Motor neuron (in vitro differentiated cells): Measurements from ENCODE around the gene RB1. TPM values are rescaled to one million over a fixed set of nuclear protein-coding genes. Genes with fewer than 3 reads are reported as not detected.

Source experiments
- ATAC-seq, 8 experiments: fragments of 200-7000 bp; cut with Tn5 transposase; replicated peaks in 6 of 8; 2 replicates each; pipeline ENCODE4 v1.8.0; 2021; ENCODE audit warnings: mild to moderate bottlenecking in 8 of 8, moderate library complexity in 8 of 8
- H3K27ac ChIP-seq, 2 donors: fragments of 250-450 bp; sonication (Bioruptor Pico); 2 replicates each; pipeline ENCODE4 v1.9.0; 2021; ENCODE audit warnings: antibody characterized with exemption in 2 of 2, mild to moderate bottlenecking in 2 of 2, moderate library complexity in 1 of 2
- H3K4me1 ChIP-seq, 2 donors: fragments of 250-450 bp; sonication (Bioruptor Pico); replicated peaks in 1 of 2; 2 replicates each; pipeline ENCODE4 v1.6.1; 2021; ENCODE audit warnings: antibody characterized with exemption in 2 of 2, mild to moderate bottlenecking in 2 of 2, moderate library complexity in 1 of 2
- H3K4me3 ChIP-seq, 5 donors: fragments of 250-450 bp; sonication (Bioruptor Pico); 2 replicates each; pipeline ENCODE4 v1.9.0; 2021; ENCODE audit warnings: antibody characterized with exemption in 5 of 5, mild to moderate bottlenecking in 5 of 5, moderate library complexity in 4 of 5
- WGBS, 10 experiments: fragments of 450-650 bp; shearing (Covaris generic); methylation state at CpG; one replicate each; pipeline ENCODE4 v1.0.0; 2022; 5-methylcytosine and 5-hydroxymethylcytosine counted together
- in situ Hi-C, 9 experiments: fragments of 400-800 bp; cut with MboI; loops; one replicate each; pipeline ENCODE4 v1.15.0; 2021; ENCODE audit warnings: low sequenced_read_pairs in 9 of 9, low pct_unique_long_range_greater_than_20kb in 2 of 9; ENCODE audit not compliant: unreplicated experiment in 9 of 9
- total RNA-seq, 8 experiments: library from RNA; unstranded; fragments of 300-600 nt; gene quantifications; 2 replicates each; pipeline versions ENCODE4 v1.2.3 to v1.2.4, GENCODE V29; 2022

Gene RB1
- total RNA-seq, 8 experiments from 2014 or later: 20.1 to 47.5 (median 23.2) TPM

DNA sequence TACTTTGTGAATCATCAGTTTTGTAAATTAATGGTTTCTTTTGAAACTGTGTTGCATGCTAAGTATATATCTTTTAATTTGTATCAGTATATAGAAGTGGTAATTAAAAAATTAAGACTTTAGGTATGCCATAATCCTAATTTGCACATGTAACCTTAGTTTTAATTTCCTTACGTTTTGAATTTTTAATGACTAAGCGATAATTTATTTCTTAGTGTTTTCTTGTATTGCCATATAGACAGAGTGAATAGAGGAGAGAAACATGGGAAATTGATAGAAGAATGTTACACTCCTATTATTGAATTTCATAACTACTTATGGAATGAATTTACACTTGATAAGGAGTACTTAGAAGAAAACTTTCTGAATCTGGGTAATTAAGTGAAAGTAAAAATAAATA lies 79.8 kb downstream of the RB1 start:
- ATAC-seq: no peak
- in situ Hi-C loops: no loop called here
- H3K4me3 ChIP-seq: no peak overlapping the region
- WGBS, 10 experiments: 78 to 100% (median 100%) methylated on average over 1 to 2 of the region's 2 CpGs; no CpG with 5 or more reads in 1 of the 10 experiments
- H3K27ac ChIP-seq: no peak overlapping the region
- no peaks in the 10 kb centered on the region for H3K4me1 ChIP-seq

DNA sequence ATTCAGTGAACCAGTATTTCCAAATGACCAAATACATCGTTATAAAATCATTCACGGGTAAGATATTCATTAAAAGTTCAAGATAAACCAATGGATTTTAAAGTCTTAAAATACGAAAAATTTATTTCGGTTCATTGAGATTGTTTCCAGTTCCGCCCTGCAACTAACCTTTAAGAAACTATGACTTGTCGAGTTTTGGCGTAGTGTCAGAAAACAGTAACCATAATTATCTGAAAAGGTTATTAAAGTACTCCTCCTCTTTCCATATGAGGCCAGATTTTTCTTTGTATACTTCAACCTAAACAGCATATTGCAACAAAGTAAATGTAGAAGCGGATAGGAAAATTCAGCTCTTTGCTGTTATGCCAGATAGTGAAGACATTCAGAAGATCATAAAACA lies 83.3 kb downstream of the RB1 start:
- Histone ChIP-seq H3K4me1 (no peaks in the 10 kb centered on the region), H3K4me3 (no peak overlapping the region), H3K27ac (no peak overlapping the region)
- in situ Hi-C loops: no loop called here
- 90 to 100% (median 96%) methylated on average over 5 to 8 of the region's 8 CpGs for WGBS, 10 experiments
- no peak for ATAC-seq

DNA sequence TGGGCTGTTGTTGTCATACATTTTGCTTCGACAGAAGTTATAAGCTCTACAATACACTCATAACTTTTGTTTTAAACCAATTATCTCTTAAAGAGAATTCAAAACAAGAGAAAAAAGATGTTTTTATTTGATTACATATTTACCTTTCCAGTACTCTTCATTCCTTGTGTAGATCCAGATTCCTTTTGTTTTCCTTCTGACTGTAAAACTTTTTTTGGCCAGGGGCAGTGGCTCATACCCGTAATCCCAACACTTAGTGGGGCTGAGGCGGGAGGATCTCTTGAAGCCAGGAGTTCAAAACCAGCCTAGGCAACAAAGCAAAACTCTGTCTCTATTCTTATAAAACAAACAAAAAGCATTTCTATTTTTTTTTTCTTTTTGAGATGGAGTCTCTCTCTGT lies 87.7 kb downstream of the RB1 start:
- H3K4me1 ChIP-seq: no peaks in the 10 kb centered on the region
- no peak overlapping the region for H3K27ac ChIP-seq
- 97 to 100% (median 100%) methylated on average over 1 to 3 of the region's 3 CpGs for WGBS, 10 experiments
- in situ Hi-C loops: no loop called here
- H3K4me3 ChIP-seq: no peak overlapping the region
- ATAC-seq: no peak

DNA sequence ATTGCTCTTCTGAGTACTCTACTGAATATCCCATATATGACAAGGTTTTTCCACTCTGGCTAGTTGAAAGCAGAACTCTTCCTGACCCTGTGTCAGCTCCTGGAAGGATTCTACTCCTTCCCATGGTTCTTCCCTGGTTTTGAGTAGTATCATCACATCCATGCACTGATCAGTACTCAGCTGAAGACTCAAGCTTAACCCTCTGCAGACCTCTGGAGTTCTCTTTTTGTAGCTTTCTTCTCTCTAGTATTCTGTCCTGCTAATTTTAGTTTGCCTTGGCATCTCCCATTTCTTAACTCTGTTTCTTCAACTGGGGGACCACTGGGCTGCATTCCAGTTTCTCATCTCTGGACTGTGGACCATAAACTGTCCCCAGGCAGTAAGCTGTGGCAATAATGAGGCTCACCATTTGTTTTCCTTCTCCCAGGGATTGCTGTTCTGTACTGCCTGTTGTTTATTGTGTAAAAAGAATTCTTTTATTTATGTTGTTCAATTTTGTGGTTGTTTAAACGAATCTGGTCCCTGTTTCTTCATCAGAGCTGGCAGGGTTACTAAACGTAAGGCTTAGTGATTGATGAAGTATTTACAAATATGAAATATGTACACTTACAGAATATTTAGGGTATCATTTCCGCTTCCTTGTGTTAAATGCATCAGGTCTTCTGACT lies 89.6 kb downstream of the RB1 start:
- no peak overlapping the region for H3K27ac ChIP-seq
- in situ Hi-C loops: no loop called here
- H3K4me3 ChIP-seq: no peak overlapping the region
- no peak for ATAC-seq
- no peaks in the 10 kb centered on the region for H3K4me1 ChIP-seq
- WGBS, 10 experiments: 78 to 100% (median 87%) methylated on average over 2 to 3 of the region's 3 CpGs; no CpG with 5 or more reads in 2 of the 10 experiments

DNA sequence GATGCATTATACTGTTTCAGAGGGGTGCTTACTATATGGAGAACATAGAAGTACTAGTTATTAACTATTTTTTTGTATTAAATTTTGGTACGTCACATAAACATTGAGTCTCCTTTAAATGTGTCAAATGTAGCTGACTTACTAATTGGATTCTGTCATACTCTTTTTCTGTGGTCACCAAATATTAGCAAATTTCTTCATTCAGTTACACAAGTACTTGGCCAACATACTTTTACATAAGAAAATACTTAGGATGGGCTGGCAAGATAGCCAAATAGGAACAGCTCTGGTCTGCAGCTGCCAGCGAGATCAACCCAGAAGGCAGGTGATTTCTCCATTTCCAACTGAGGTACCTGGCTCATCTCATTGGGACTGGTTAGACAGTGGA lies 90.1 kb downstream of the RB1 start:
- Histone ChIP-seq H3K27ac (no peak overlapping the region), H3K4me1 (no peaks in the 10 kb centered on the region), H3K4me3 (no peak overlapping the region)
- in situ Hi-C loops: no loop called here
- WGBS, 10 experiments: 78 to 100% (median 100%) methylated on average over 1 to 2 of the region's 2 CpGs; no CpG with 5 or more reads in 4 of the 10 experiments
- no peak for ATAC-seq

DNA sequence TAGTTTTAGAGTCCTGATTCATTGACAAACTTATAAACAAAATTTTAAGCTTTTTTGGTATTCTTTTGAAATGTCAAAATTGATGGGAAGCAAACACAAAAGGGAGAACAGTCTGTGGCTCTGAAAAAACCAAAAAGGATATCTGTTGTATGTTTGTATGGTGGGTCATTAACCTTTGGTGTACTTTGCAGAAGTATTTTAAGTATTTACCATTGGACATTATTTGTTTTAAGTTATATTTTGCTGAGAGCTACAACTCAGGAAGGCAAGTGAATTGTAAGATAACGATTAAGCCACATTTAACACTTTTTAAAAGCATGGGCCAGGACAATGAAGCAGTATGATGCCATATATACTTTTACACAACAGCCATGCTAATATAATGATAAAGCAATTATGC lies 94.2 kb downstream of the RB1 start:
- 83 to 100% (median 96%) methylated on average over 1 of the region's 1 CpG; no CpG with 5 or more reads in 2 of the 10 experiments for WGBS, 10 experiments
- ATAC-seq: no peak
- Histone ChIP-seq H3K4me3 (no peak overlapping the region), H3K4me1 (no peaks in the 10 kb centered on the region), H3K27ac (no peak overlapping the region)
- in situ Hi-C loops: no loop called here

DNA sequence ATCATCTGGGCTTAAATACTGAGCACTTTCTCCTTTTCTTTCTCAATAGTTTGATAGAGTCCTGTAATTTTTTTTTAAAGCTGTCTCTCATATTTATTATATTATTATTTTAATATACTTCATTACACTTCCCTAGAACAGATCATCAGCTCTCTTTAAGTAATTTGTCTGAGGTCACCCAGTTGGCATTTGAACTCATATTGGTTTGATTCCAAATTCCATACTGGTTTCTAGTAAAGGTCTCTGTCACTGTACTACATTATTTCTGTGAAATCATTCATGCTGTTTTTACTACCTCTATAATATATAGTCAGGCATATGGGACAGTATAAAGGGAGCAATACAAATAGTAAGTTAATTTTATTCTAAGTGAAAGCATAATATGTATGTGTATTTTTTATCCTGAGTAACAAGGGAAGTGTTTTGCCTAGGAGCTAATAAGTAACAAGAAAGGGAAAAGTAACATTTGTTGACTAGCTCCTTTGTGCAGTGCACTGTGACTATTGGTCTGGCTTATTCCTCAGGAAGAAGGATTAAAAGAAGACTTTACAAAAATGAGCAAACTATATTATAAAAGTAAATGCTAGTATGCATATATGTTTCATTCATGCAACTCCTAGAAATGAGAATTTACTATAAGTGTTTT lies 95.0 kb downstream of the RB1 start:
- Histone ChIP-seq H3K27ac (no peak overlapping the region), H3K4me3 (no peak overlapping the region)
- in situ Hi-C loops: no loop called here

DNA sequence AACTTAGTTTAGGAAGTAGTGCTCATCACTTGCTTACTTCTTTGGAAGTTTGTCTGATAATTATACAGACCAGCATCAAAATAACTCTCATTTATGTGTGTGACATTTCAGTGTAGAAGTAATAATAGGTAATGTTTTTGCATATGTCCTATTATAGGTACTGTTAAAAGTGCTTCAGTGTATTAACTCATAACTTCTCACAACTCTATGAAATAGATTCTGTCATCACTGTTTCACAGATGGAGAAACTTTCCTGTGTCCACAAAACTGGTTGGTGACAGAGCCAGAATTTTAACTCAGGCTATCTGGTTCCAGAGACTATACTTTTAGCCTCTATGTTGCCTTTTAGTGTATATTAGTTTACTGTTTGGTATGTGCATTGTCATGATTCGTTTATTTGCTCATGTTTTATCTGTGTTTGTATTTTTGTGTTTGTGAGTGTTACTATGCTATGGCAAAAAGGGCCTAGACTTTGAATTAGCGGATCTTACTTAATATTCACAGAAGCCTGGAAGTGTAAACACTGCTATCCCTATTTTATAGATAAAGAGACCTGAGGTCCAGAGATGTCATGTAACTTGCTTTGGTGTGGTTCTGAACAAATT lies 96.6 kb downstream of the RB1 start:
- H3K4me1 ChIP-seq: no peaks in the 10 kb centered on the region
- in situ Hi-C loops: loop anchor here in 1 of 9 experiments (25.0 kb wide), 1 partner anchor 162 kb away; no protein-coding TSS in a partner anchor
- H3K27ac ChIP-seq: no peak overlapping the region
- ATAC-seq: peak in 2 of 8 experiments; percentile 35 to 44
- 33 to 100% (median 74%) methylated on average over 1 to 2 of the region's 2 CpGs; no CpG with 5 or more reads in 2 of the 10 experiments for WGBS, 10 experiments
- H3K4me3 ChIP-seq: no peak overlapping the region

More for the DNA sequence above, 95.0 kb downstream of the RB1 start:
- ATAC-seq: peak in 1 of 8 experiments; percentile 22
- H3K4me1 ChIP-seq: no peaks in the 10 kb centered on the region

DNA sequence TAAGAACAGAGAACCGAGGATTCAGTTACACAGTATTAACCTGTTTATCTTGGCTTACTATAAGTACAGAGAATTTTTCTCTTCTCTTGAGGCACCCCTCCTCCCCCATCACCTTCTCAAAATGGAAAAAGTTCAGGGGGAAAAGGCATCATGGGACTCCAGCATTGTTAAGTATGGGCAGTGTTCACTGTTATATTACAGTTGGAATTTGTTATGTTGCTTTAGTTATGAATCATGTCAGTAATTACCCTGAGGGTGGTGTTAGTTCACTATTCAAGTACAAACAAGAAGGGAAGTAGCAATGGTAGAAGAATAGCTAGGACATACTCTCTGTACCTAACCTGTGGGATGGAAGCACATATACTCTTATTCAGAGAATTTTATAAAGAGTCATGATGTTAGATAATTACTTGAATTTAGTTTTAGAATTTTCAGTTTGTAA lies 97.3 kb downstream of the RB1 start:
- Histone ChIP-seq H3K27ac (no peak overlapping the region), H3K4me3 (no peak overlapping the region), H3K4me1 (no peaks in the 10 kb centered on the region)
- in situ Hi-C loops: loop anchor here in 1 of 9 experiments (25.0 kb wide), 1 partner anchor 161 kb away; no protein-coding TSS in a partner anchor
- 0 to 100% (median 71%) methylated on average over 1 of the region's 1 CpG; no CpG with 5 or more reads in 3 of the 10 experiments for WGBS, 10 experiments
- peak in 3 of 8 experiments; percentile 60 to 91 (median 87) for ATAC-seq

DNA sequence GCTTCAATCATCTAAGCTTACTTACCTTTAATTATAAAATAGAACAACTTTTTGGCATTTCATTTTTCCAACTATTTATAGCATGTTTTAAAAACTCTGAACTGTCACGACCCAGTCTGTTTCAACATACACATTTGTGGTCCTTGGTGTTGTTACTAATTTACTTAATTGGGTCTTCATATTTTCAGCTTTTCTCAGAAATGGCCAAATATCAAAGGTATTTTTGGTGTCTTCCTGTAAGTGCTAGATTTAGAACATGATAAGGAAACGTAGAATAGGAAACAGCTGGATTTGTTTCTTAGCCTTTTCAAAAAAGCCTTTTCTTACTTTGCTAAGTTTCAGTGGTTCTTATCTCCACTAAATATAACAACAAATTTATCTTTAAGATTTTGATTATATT lies 97.9 kb downstream of the RB1 start:
- in situ Hi-C loops: loop anchor here in 1 of 9 experiments (25.0 kb wide), 1 partner anchor 161 kb away; no protein-coding TSS in a partner anchor
- H3K4me3 ChIP-seq: no peak overlapping the region
- H3K4me1 ChIP-seq: no peaks in the 10 kb centered on the region
- no peak for ATAC-seq
- 33 to 100% (median 88%) methylated on average over 1 to 2 of the region's 2 CpGs for WGBS, 10 experiments
- no peak overlapping the region for H3K27ac ChIP-seq

DNA sequence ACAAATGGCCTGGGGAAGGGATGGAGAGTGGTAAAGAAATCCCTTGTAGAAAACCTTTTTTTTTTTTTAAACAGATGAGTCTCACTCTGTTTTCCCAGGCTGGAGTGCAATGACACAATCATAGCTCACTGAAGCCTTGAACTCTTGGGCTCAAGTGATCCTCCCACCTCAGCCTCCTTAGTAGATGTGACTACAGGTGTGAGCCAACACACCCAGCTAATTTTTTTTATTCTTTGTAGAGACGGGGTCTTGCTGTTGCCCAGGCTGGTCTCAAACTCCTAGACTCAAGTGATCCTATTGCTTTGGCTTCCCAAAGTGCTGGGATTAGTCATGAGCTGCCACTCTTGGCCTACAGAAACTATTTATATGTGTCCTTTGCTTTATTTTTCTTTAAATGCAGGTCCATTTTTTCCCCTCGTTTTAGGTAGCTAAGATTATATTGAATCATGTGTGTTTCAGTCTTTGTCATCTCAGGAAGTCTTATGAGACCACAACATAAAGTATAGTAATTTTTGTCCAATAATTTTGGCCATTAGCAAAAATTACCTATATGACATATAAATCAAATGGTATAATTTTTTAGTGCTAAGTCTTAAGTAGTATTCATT lies 98.9 kb downstream of the RB1 start:
- ATAC-seq: no peak
- 42 to 100% (median 73%) methylated on average over 1 to 2 of the region's 2 CpGs; no CpG with 5 or more reads in 2 of the 10 experiments for WGBS, 10 experiments
- Histone ChIP-seq H3K4me3 (no peak overlapping the region), H3K4me1 (no peaks in the 10 kb centered on the region), H3K27ac (no peak overlapping the region)
- in situ Hi-C loops: loop anchor here in 1 of 9 experiments (25.0 kb wide), 1 partner anchor 160 kb away; no protein-coding TSS in a partner anchor

DNA sequence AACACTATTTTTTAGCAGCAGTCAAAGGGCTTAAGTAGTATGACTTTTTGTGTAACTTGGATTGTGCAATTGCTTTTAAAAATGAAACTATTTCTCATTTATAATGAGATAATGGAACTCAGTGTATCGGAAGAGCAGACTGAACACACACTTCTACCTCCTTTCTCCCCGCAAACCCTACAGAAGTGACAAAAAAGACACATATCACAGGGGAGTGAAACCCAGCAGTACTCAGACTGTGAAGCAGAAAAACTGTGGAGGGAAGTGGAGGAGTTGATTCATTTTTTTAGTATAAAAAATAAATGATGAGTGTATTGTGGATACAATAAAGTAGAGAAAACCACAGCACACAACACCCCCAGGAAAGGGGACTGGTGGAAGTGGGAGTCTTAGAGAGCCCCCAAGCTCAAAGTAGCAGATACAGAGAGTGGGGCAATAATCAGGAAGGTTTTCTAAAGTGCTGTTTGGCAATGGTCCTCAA lies 99.6 kb downstream of the RB1 start:
- WGBS, 10 experiments: 55 to 100% (median 100%) methylated on average over 1 to 2 of the region's 2 CpGs; no CpG with 5 or more reads in 3 of the 10 experiments
- Histone ChIP-seq H3K4me3 (no peak overlapping the region), H3K4me1 (no peaks in the 10 kb centered on the region), H3K27ac (no peak overlapping the region)
- in situ Hi-C loops: loop anchor here in 1 of 9 experiments (25.0 kb wide), 1 partner anchor 159 kb away; no protein-coding TSS in a partner anchor
- no peak for ATAC-seq
